ENCODE measurements around the gene PLCB4.

The PLCB4 gene

DNA sequence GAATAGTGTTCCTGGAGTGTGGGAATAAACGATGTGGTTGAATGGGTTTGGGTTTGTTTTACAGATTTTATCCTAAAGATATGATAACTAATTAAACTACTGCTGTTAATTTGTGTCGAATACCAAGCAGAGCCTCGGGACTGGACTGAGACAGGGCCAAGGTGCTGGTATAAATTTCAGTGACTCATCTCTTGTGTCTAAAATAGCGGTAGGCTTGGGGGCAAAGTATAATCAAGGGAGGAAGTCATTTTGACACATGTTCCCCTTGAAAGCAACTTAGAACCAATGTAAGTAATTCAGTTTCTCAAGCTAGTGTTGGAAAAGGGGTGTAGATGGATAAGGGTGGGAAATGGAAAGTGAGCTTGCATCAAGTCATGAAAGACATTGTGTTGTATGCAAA lies 108.4 kb downstream of the PLCB4 start:
- TF ChIP-seq, protein P1, sequence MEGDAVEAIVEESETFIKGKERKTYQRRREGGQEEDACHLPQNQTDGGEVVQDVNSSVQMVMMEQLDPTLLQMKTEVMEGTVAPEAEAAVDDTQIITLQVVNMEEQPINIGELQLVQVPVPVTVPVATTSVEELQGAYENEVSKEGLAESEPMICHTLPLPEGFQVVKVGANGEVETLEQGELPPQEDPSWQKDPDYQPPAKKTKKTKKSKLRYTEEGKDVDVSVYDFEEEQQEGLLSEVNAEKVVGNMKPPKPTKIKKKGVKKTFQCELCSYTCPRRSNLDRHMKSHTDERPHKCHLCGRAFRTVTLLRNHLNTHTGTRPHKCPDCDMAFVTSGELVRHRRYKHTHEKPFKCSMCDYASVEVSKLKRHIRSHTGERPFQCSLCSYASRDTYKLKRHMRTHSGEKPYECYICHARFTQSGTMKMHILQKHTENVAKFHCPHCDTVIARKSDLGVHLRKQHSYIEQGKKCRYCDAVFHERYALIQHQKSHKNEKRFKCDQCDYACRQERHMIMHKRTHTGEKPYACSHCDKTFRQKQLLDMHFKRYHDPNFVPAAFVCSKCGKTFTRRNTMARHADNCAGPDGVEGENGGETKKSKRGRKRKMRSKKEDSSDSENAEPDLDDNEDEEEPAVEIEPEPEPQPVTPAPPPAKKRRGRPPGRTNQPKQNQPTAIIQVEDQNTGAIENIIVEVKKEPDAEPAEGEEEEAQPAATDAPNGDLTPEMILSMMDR (IDR thresholded peaks at IDR 0.05; ENCODE audit: low read length, missing control alignments), result no peak

DNA sequence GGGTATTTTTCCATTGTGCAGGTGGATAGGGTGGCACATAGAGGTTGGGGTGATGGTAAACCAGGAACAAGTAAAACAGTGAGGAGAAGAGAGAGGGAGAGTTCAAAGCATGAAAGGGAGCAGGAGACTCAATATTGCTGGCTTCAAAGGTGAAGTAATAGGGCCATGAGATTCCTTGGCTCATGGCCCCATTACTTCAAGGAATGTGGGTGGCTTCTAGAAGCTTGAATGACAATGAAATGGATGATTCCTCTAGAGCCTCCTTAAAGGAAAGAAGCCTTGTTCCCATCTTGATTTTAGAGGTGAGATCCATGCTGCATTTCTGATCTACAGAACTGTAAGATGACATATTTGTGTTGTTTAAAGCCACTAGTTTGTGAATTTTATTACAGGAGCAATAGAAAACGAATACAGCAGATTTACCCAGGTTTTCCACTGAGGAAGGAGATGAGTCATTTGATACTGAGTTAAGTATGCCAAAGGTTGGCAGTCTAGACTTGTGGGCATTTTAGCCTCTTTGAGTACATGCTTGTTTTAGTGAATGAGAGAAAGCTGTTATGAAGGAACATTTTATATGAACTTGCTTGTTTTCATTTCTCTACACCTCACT lies 110.4 kb downstream of the PLCB4 start:
- peak; percentile 31 for DNase-seq (ENCODE audit: low read depth)
- H3K4me3 ChIP-seq (replicated peaks; ENCODE audit: low read depth, low read length), result no peak overlapping the region
- TF ChIP-seq, protein P1 (IDR thresholded peaks at IDR 0.05; ENCODE audit: low read length, missing control alignments), result no peak

More for the DNA sequence above, 108.4 kb downstream of the PLCB4 start:
- DNase-seq (ENCODE audit: low read depth), result no peak
- H3K4me3 ChIP-seq (replicated peaks; ENCODE audit: low read depth, low read length), result no peak overlapping the region

DNA sequence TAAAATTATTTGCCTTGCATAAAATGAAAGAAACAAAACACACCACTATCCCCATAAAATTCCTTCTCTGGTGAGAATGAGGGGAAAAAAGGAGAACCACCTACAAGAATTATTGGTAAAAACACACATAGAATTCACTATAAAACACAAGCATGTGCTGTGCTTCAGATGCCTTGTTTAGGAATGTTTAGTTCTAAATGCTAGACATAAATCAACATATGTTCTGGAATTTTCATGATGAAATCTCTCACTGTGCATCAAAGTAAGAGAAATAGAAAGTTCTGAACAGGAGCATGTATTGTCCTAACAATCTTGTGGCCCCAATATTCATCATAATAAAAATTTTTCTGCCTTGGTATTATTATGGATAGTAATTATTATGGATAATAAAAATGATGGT lies 111.0 kb downstream of the PLCB4 start:
- TF ChIP-seq, protein P1 (IDR thresholded peaks at IDR 0.05; ENCODE audit: low read length, missing control alignments), result no peak
- H3K4me3 ChIP-seq (replicated peaks; ENCODE audit: low read depth, low read length), result no peak overlapping the region
- no peak for DNase-seq (ENCODE audit: low read depth)

DNA sequence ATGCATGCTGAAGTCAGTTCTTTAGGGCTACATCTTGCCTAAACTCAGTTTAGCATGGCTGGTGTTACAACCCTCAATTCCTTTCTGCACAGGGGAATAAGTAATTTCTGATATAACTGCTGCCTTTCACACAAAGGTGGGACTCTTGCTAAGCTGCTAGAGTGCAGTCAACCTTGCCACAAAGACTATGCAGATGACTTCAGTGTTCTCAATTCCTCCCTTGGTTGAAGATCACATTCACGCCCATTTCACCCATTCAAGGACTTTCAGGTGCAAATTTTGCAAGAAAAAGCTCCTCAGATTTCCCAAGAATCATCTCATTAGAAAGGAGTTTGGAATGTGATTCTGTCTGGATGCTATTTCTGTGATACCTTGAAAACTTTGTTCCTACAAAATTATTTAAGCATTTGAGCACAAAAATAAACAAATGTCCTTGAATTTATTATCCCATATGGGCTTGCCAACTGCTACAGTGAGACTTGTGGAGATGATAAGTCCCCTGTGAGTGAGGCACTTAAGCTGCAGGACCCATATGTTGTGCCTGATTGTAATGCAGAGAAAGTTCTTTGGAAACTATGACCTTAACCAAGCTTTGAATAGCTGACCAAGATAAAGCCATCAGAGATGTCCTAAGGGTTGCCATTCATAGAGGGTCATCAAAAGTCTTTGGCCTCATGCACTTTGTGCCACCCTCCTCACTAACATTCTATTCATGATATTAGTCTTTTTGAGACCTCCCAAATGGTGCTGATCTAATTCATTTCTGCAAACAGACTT lies 111.8 kb downstream of the PLCB4 start:
- no peak overlapping the region for H3K4me3 ChIP-seq (replicated peaks; ENCODE audit: low read depth, low read length)
- TF ChIP-seq, protein P1 (IDR thresholded peaks at IDR 0.05; ENCODE audit: low read length, missing control alignments), result no peak
- no peak for DNase-seq (ENCODE audit: low read depth)

DNA sequence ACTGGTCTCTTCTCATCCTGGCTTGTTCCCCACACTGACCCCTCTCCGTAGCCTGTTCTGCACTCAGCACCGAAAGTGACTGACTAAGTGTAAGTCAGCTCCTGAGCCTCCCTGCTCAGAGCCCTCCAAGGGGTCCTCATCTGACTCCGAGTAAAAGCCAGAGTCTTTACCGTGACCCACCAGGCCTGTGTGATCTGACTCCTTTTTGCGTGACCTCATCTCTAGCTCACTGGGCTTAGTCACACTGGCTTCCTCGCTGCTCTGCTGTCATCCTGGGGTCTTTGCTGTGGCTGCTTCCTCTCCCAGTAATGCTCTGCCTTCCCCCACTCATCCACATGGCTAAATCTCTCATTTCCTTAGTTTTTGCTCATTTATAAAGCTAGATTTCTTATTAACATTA lies 116.6 kb downstream of the PLCB4 start:
- peak; percentile 6 for DNase-seq (ENCODE audit: low read depth)
- no peak overlapping the region for H3K4me3 ChIP-seq (replicated peaks; ENCODE audit: low read depth, low read length)
- TF ChIP-seq, protein P1 (IDR thresholded peaks at IDR 0.05; ENCODE audit: low read length, missing control alignments), result no peak

DNA sequence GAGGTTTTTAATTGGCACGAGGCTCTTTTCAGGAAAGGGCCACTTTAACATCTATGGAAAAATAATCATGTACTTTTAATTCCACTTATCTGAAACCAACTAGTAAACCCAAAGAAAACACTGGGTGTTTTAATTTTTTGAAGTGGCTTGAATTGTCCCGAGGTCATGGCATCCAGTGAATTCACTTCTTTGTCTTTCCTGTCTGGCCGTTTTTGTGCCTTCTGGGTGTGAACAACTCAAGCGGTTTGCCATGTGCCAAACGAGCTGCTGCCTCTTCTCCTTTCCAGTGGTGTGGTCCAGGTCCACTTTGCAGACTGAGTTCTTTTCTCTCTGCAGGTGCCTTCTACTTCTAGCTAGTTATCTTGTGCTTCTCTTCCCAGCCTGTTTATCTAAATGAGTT lies 117.5 kb downstream of the PLCB4 start:
- no peak for DNase-seq (ENCODE audit: low read depth)
- TF ChIP-seq, protein P1 (IDR thresholded peaks at IDR 0.05; ENCODE audit: low read length, missing control alignments), result no peak
- H3K4me3 ChIP-seq (replicated peaks; ENCODE audit: low read depth, low read length), result no peak overlapping the region

Data from fibroblast of pulmonary artery (primary cell).